Motor neuron (in vitro differentiated cells): Measurements from ENCODE around the gene SWI5. TPM values are rescaled to one million over a fixed set of nuclear protein-coding genes. Genes with fewer than 3 reads are reported as not detected.

ENCODE experiments used
- ATAC-seq, 8 experiments: fragments of 200-7000 bp; cut with Tn5 transposase; replicated peaks in 6 of 8; 2 replicates each; pipeline ENCODE4 v1.8.0; 2021; ENCODE audit warnings: mild to moderate bottlenecking in 8 of 8, moderate library complexity in 8 of 8
- H3K27ac ChIP-seq, 2 donors: fragments of 250-450 bp; sonication (Bioruptor Pico); 2 replicates each; pipeline ENCODE4 v1.9.0; 2021; ENCODE audit warnings: antibody characterized with exemption in 2 of 2, mild to moderate bottlenecking in 2 of 2, moderate library complexity in 1 of 2
- H3K4me1 ChIP-seq, 2 donors: fragments of 250-450 bp; sonication (Bioruptor Pico); replicated peaks in 1 of 2; 2 replicates each; pipeline ENCODE4 v1.6.1; 2021; ENCODE audit warnings: antibody characterized with exemption in 2 of 2, mild to moderate bottlenecking in 2 of 2, moderate library complexity in 1 of 2
- H3K4me3 ChIP-seq, 5 donors: fragments of 250-450 bp; sonication (Bioruptor Pico); 2 replicates each; pipeline ENCODE4 v1.9.0; 2021; ENCODE audit warnings: antibody characterized with exemption in 5 of 5, mild to moderate bottlenecking in 5 of 5, moderate library complexity in 4 of 5
- WGBS, 10 experiments: fragments of 450-650 bp; shearing (Covaris generic); methylation state at CpG; one replicate each; pipeline ENCODE4 v1.0.0; 2022; 5-methylcytosine and 5-hydroxymethylcytosine counted together
- in situ Hi-C, 9 experiments: fragments of 400-800 bp; cut with MboI; loops; one replicate each; pipeline ENCODE4 v1.15.0; 2021; ENCODE audit warnings: low sequenced_read_pairs in 9 of 9, low pct_unique_long_range_greater_than_20kb in 2 of 9; ENCODE audit not compliant: unreplicated experiment in 9 of 9
- total RNA-seq, 8 experiments: library from RNA; unstranded; fragments of 300-600 nt; gene quantifications; 2 replicates each; pipeline versions ENCODE4 v1.2.3 to v1.2.4, GENCODE V29; 2022

Gene SWI5
- total RNA-seq, 8 experiments from 2014 or later: 29.4 to 55.4 (median 43.2) TPM

GRCh38 chr9:128254855-128255759 lies 21.0 kb upstream of the SWI5 start:
- 83 to 90% (median 89%) methylated on average over 2 to 3 of the region's 18 CpGs; no CpG with 5 or more reads in 7 of the 10 experiments for WGBS, 10 experiments
- Histone ChIP-seq H3K4me3 (no peak overlapping the region), H3K27ac (peak overlapping the region in 1 of 2 donors; percentile 29), H3K4me1 (no peaks in the 10 kb centered on the region)
- in situ Hi-C loops: no loop called here
- ATAC-seq: peak; percentile 58 to 87 (median 72)

DNA sequence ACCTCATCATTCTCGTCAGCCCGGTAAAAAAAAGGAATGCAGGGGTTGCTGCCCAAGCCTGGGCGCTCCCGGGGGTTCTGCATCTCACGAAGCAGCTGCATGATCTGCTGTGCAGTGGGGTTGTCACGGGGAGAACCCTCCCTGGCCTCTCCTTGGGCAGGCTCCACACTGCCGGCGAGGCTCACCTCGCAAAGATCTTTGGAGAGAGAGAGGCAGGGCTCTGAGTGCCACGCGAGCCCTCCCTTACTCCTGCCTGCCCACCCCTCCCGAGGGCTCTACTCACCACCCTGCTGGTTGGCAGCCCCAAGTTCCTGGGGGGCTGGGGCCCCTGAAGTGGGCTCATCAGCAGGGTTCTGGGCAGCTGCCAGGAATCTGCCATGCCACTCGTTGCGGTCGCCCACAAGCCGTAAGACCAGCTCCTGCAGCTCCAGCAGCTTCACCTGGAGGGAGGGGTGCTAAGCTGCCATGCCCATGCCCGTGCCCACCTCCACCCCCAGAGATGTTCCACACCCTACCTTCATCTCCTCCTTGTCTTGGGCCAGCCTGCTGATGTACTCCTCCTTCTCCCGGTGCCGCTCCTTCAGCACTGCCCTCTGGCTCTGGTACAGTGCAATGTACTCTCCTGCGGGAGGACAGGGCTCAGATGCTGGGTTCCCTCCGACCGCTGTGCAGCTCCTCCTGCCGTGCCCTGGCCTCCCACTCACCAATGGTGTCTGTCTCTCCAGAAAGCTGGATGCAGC lies 18.8 kb upstream of the SWI5 start:
- WGBS, 10 experiments: 80 to 100% (median 89%) methylated on average over 2 to 15 of the region's 23 CpGs; no CpG with 5 or more reads in 4 of the 10 experiments
- peak in 2 of 8 experiments; percentile 6 to 7 for ATAC-seq
- Histone ChIP-seq H3K4me1 (no peaks in the 10 kb centered on the region), H3K27ac (no peak overlapping the region), H3K4me3 (no peak overlapping the region)
- in situ Hi-C loops: no loop called here

DNA sequence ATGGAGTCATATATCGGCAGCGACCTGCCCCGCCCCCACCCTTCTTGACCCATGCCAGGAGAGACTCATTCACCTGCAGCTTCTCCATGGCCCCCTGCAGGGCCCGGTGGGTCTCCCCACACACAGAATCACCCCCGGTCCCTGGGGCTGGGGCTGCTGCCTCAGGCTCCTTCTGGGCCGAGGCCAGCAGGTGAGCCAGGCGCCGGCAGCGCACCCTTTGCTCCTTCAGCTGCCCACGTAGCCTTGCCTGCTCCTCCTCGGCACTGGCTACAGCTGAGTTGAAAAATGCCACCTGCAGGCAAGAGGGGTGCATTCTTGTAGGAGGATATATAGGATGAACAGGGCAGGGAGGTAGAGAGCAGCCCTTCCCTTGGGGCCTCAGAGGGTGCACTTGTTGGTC lies 18.2 kb upstream of the SWI5 start:
- 80 to 100% (median 96%) methylated on average over 1 to 5 of the region's 11 CpGs; no CpG with 5 or more reads in 6 of the 10 experiments for WGBS, 10 experiments
- H3K4me3 ChIP-seq: no peak overlapping the region
- H3K27ac ChIP-seq: no peak overlapping the region
- in situ Hi-C loops: no loop called here
- no peaks in the 10 kb centered on the region for H3K4me1 ChIP-seq
- no peak for ATAC-seq

- Histone ChIP-seq H3K4me1 (no peaks in the 10 kb centered on the region), H3K27ac (no peak overlapping the region), H3K4me3 (no peak overlapping the region)
- WGBS, 10 experiments: no CpG with 5 or more reads among the region's 6 CpGs
- in situ Hi-C loops: no loop called here
- no peak for ATAC-seq
Observed at GRCh38 chr9:128258326-128258725, 17.8 kb upstream of the SWI5 start.

- Histone ChIP-seq H3K4me1 (no peaks in the 10 kb centered on the region), H3K4me3 (no peak overlapping the region), H3K27ac (no peak overlapping the region)
- 69 to 100% (median 82%) methylated on average over 1 to 8 of the region's 9 CpGs; no CpG with 5 or more reads in 6 of the 10 experiments for WGBS, 10 experiments
- no peak for ATAC-seq
- in situ Hi-C loops: no loop called here
Observed at GRCh38 chr9:128259156-128259555, 16.9 kb upstream of the SWI5 start.

DNA sequence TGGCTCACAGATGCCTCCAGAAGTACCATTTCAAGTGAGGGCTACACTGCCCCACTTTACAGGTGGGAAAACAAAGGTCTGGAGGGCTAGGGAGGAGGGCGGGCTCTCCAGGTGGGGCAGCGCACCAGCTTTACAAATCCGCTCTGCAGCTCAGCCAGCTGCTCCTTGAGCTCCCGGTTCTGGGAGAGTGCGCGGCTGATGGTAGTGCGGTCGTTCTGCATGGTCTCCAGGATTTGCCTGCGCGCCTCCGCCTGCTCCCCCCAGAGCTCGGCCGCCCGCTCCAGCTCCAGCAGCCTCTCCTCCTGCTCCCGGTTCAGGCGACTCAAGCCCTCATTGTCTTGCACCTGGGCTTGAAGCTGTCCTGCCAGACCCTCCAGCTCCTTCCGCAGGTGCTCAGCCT lies 15.7 kb upstream of the SWI5 start:
- Histone ChIP-seq H3K4me1 (no peaks in the 10 kb centered on the region), H3K27ac (no peak overlapping the region), H3K4me3 (no peak overlapping the region)
- ATAC-seq: peak in 1 of 8 experiments; percentile 7
- 42 to 100% (median 80%) methylated on average over 1 to 7 of the region's 17 CpGs; no CpG with 5 or more reads in 5 of the 10 experiments for WGBS, 10 experiments
- in situ Hi-C loops: no loop called here

- H3K27ac ChIP-seq: no peak overlapping the region
- no peak overlapping the region for H3K4me3 ChIP-seq
- no peaks in the 10 kb centered on the region for H3K4me1 ChIP-seq
- in situ Hi-C loops: no loop called here
- ATAC-seq: peak in 1 of 8 experiments; percentile 15
- WGBS, 10 experiments: 71 to 100% (median 85%) methylated on average over 2 to 3 of the region's 4 CpGs; no CpG with 5 or more reads in 6 of the 10 experiments
Observed at GRCh38 chr9:128262687-128263086, 13.4 kb upstream of the SWI5 start.

- 70 to 100% (median 90%) methylated on average over 2 to 10 of the region's 10 CpGs; no CpG with 5 or more reads in 4 of the 10 experiments for WGBS, 10 experiments
- no peak for ATAC-seq
- Histone ChIP-seq H3K4me1 (no peaks in the 10 kb centered on the region), H3K27ac (no peak overlapping the region), H3K4me3 (no peak overlapping the region)
- in situ Hi-C loops: no loop called here
Observed at GRCh38 chr9:128265348-128265847, 10.7 kb upstream of the SWI5 start.

DNA sequence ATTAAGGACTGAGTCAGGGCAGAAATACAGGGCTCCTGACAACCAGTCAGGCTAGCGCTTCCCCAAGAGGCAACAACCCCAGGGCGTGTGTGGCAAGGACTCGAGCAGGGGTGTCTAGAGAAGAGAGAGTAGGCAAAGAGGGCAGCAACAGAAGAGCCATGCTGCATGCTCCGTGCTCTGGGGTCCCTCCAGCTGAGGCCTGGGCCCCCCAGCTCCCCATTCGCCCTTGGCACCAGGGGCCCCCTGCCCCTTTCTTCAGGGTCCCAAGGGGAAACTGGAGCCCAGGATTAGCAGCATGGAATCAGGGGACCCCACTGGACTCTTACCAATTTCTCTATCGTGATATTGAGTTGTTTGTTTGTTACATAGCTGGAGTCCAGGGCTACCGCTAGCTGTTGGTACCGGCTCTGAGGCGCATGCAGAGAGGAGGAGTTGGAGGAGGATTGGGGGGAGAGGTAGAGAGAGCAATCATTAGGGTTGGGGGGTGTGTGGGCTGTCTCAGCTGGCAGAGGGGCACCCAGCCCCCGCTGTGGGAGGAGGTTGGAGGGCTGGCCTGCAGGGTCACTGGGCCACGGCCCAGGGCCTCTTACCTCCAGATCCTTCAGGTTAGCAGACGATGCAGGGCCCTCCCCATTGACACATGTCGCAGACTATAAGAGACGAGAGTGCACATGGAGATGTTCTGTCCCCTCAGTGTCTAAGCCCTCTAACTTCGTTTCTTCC lies 9.0 kb upstream of the SWI5 start:
- ATAC-seq: peak in 1 of 8 experiments; percentile 5
- Histone ChIP-seq H3K27ac (no peak overlapping the region), H3K4me1 (no peaks in the 10 kb centered on the region), H3K4me3 (no peak overlapping the region)
- 69 to 100% (median 89%) methylated on average over 1 to 6 of the region's 15 CpGs; no CpG with 5 or more reads in 2 of the 10 experiments for WGBS, 10 experiments
- in situ Hi-C loops: no loop called here

DNA sequence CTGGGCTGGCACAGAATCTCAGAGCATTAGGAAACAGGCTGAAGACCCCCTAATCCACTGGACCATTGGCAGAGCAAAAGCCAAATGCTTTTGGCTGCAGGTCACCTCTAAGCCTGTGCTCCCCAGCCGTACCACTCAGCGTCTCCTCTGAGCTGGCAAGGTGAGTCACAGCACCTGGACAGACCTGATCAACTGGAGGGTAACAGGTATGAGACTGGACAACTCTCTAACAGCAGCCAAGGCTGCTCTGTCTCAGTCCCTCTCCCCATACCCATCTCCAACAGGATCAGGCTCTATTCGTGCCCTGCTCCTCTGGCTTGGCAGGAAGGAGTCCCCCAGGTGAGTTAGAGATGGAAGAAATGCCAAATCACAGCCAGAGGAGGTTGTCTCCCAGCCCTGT lies 5.0 kb upstream of the SWI5 start:
- H3K27ac ChIP-seq: no peak overlapping the region
- WGBS, 10 experiments: 67 to 100% (median 80%) methylated on average over 1 to 2 of the region's 3 CpGs; no CpG with 5 or more reads in 6 of the 10 experiments
- H3K4me1 ChIP-seq: peaks cover 8 to 11% of the 10 kb centered on the region in 2 donors
- in situ Hi-C loops: no loop called here
- no peak for ATAC-seq
- no peak overlapping the region for H3K4me3 ChIP-seq

DNA sequence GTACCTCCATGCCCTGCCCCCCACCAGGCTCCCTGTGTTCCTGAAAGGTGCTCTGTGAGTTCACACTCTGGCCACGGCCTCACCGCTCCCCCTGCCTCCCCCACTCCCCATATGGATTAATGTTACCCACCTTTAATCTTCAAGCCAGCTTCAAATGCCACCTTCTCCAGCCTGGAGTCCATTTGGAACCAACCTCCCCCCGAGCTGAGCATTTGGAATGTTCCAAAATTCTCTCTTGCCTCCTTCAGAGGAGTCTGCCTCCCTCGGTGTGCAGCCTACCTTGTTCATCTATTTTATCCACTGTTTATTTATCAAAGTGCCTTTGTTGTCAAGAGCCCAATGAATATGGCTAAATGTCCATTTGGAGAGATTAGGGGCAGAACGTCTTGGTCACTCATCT lies 4.6 kb upstream of the SWI5 start:
- H3K4me1 ChIP-seq: peaks cover 8 to 11% of the 10 kb centered on the region in 2 donors
- no peak for ATAC-seq
- 21 to 88% (median 58%) methylated on average over 1 to 3 of the region's 5 CpGs; no CpG with 5 or more reads in 3 of the 10 experiments for WGBS, 10 experiments
- no peak overlapping the region for H3K27ac ChIP-seq
- in situ Hi-C loops: no loop called here
- no peak overlapping the region for H3K4me3 ChIP-seq

DNA sequence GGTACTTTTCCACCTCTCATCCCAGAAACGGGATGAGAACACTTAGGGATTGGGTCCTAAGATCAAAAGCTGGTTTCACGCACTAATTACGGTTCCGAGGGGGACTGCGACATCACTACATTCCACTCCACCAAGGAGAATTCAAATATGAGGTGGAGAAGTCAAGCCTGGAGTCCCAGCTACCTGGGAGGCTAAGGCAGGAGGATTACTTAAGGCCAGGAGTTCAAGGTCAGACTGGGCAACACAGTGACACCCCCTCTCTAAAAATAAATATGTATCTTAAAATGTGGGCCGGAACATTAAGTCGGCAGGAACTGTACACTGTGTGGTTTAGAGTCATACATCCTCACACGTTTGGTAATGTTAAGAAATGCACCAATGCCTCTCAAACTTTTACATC lies 1.8 kb upstream of the SWI5 start:
- Histone ChIP-seq H3K4me3 (peak overlapping the region in 3 of 5 donors; percentile 75 to 95 (median 86)), H3K27ac (no peak overlapping the region), H3K4me1 (peaks cover 12 to 20% of the 10 kb centered on the region in 2 donors)
- no peak for ATAC-seq
- WGBS, 10 experiments: 0 to 89% (median 40%) methylated on average over 1 to 6 of the region's 8 CpGs; no CpG with 5 or more reads in 2 of the 10 experiments
- in situ Hi-C loops: no loop called here
